ENCODE results near the gene NT5C.

NT5C gene

DNA sequence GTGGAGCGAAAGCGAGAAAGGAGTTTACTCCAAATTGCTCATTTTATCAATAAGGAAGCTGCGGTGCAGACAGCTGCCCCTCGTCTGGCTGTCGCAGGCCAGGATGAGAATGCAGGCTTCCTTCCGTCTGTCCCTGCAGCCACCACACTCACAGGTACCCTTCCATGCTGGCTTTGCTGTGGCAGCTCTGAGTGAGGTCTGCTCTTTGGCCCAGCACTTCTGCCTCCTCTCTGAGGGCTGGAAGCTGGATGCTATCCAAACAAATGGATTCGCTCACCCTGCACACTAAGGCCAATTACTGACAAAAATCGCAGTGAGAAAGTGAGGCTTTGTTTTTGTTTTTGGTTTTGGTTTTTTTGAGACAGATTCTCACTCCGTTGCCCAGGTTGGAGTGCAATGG lies 14.8 kb downstream of the NT5C start:
- Histone ChIP-seq H3F3A (ENCODE audit: insufficient read depth, low read length) (no peaks in the 10 kb centered on the region), H3K9me2 (replicated peaks; ENCODE audit: insufficient read depth, low read length) (no peaks in the 10 kb centered on the region), H4K20me1 (ENCODE audit: insufficient read depth, low read length) (no peaks in the 10 kb centered on the region), H3K9me3 (replicated peaks; ENCODE audit: insufficient read depth, low read length) (no peaks in the 10 kb centered on the region), H3K4me1 (ENCODE audit: low read length) (peaks cover 10% of the 10 kb centered on the region; the same call in 1 of the 2 replicates), H3K9ac (ENCODE audit: low read length) (no peak overlapping the region), H3K79me2 (ENCODE audit: low read length) (no peaks in the 10 kb centered on the region), H3K27ac (ENCODE audit: low read length) (no peak overlapping the region), H3K27me3 (replicated peaks; ENCODE audit: insufficient read depth, low read length) (no peaks in the 10 kb centered on the region), H3K4me2 (ENCODE audit: low read depth, low read length) (no peak overlapping the region), H2AFZ (ENCODE audit: low read length) (no peak overlapping the region), H3K36me3 (replicated peaks; ENCODE audit: insufficient read depth, low read length) (no peaks in the 10 kb centered on the region), H3K4me3 (ENCODE audit: low read length) (no peak overlapping the region)
- no peak for TF ChIP-seq EZH2 (optimal IDR thresholded peaks at IDR 0.05; ENCODE audit: low read depth, low read length)
- TF ChIP-seq, protein P1, sequence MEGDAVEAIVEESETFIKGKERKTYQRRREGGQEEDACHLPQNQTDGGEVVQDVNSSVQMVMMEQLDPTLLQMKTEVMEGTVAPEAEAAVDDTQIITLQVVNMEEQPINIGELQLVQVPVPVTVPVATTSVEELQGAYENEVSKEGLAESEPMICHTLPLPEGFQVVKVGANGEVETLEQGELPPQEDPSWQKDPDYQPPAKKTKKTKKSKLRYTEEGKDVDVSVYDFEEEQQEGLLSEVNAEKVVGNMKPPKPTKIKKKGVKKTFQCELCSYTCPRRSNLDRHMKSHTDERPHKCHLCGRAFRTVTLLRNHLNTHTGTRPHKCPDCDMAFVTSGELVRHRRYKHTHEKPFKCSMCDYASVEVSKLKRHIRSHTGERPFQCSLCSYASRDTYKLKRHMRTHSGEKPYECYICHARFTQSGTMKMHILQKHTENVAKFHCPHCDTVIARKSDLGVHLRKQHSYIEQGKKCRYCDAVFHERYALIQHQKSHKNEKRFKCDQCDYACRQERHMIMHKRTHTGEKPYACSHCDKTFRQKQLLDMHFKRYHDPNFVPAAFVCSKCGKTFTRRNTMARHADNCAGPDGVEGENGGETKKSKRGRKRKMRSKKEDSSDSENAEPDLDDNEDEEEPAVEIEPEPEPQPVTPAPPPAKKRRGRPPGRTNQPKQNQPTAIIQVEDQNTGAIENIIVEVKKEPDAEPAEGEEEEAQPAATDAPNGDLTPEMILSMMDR (IDR thresholded peaks at IDR 0.05; ENCODE audit: low read length): no peak
- TF ChIP-seq EZH2phosphoT487 (IDR thresholded peaks at IDR 0.05; ENCODE audit: low read length): no peak
- no peak for DNase-seq

DNA sequence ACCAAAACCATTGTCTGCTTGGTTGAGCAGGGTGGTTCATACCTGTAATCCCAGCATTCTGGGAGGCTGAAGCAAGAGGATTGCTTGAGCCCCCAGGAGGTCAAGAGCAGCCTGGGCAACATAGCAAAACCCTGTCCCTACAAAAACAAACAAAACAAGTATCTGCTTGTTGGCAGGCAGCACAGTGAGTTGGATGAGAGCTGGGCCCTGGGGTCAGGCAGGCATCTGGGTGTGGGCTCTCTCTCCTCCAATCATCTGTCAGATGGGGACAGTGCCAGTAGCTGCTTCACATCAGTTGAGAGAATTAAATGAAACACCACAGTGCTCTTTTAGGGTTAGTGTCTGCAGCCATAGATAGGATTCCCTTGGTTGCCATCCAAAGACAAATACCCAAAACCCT lies 16.0 kb downstream of the NT5C start:
- Histone ChIP-seq H3K4me3 (ENCODE audit: low read length) (no peak overlapping the region), H3K36me3 (replicated peaks; ENCODE audit: insufficient read depth, low read length) (no peaks in the 10 kb centered on the region), H3K27ac (ENCODE audit: low read length) (no peak overlapping the region), H3K9me2 (replicated peaks; ENCODE audit: insufficient read depth, low read length) (no peaks in the 10 kb centered on the region), H4K20me1 (ENCODE audit: insufficient read depth, low read length) (no peaks in the 10 kb centered on the region), H3K9me3 (replicated peaks; ENCODE audit: insufficient read depth, low read length) (no peaks in the 10 kb centered on the region), H2AFZ (ENCODE audit: low read length) (no peak overlapping the region), H3F3A (ENCODE audit: insufficient read depth, low read length) (no peaks in the 10 kb centered on the region), H3K4me1 (ENCODE audit: low read length) (peaks cover 10% of the 10 kb centered on the region; the same call in 1 of the 2 replicates), H3K27me3 (replicated peaks; ENCODE audit: insufficient read depth, low read length) (no peaks in the 10 kb centered on the region), H3K4me2 (ENCODE audit: low read depth, low read length) (no peak overlapping the region), H3K9ac (ENCODE audit: low read length) (no peak overlapping the region), H3K79me2 (ENCODE audit: low read length) (peaks cover 2% of the 10 kb centered on the region)
- no peak for DNase-seq
- TF ChIP-seq EZH2 (optimal IDR thresholded peaks at IDR 0.05; ENCODE audit: low read depth, low read length) (no peak), EZH2phosphoT487 (IDR thresholded peaks at IDR 0.05; ENCODE audit: low read length) (no peak)
- TF ChIP-seq, protein P1 (IDR thresholded peaks at IDR 0.05; ENCODE audit: low read length): no peak

DNA sequence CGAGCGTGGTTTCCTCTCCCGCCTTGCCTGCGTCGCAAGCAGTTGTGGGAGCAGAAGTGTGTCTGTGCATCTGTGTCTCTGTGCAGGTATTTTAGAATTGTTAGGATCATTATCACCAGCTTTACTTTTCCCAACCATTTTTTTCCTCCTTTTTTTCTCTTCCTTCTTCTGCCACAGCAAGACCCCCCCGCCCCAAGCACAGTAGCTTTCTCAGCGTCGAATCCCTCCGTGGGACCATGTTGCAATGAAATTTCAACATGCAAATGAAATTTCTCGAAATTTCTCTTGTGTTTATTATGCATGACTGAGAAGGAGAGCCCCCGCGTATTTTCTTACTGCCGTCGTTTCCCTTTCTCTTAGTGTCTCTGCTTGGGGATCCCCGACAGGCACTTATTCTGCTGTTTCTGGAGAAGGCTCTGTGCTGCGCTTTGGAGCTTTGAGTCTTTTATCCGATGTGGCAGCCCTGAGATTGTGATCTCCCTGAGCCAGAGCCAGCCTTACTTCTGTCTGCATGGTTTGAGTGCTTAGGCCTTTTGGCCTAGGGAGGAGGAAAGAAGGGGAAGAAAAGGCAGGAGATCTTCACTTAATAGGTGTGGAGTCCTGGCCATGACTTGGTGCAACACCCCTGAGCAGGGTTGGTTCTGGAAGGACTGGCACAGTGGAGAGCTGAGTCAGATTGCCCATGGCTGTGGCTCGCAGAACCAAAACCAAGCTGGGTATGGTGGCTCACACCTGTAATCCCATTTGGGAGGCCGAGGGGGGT lies 16.8 kb downstream of the NT5C start:
- no peak for TF ChIP-seq EZH2phosphoT487 (IDR thresholded peaks at IDR 0.05; ENCODE audit: low read length)
- TF ChIP-seq, protein P1 (IDR thresholded peaks at IDR 0.05; ENCODE audit: low read length): no peak
- TF ChIP-seq EZH2 (optimal IDR thresholded peaks at IDR 0.05; ENCODE audit: low read depth, low read length): no peak
- H3K4me1 ChIP-seq (ENCODE audit: low read length): peaks cover 10% of the 10 kb centered on the region; the same call in 1 of the 2 replicates
- H3K27me3 ChIP-seq (replicated peaks; ENCODE audit: insufficient read depth, low read length): no peaks in the 10 kb centered on the region
- H3K9ac ChIP-seq (ENCODE audit: low read length): peak overlapping the region; percentile 48
- H3K4me2 ChIP-seq (ENCODE audit: low read depth, low read length): peak overlapping the region; percentile 76
- H4K20me1 ChIP-seq (ENCODE audit: insufficient read depth, low read length): no peaks in the 10 kb centered on the region
- no peaks in the 10 kb centered on the region for H3K36me3 ChIP-seq (replicated peaks; ENCODE audit: insufficient read depth, low read length)
- H3K9me2 ChIP-seq (replicated peaks; ENCODE audit: insufficient read depth, low read length): no peaks in the 10 kb centered on the region
- H3K79me2 ChIP-seq (ENCODE audit: low read length): peaks cover 5% of the 10 kb centered on the region
- H2AFZ ChIP-seq (ENCODE audit: low read length): peak overlapping the region; percentile 69
- DNase-seq: no peak
- peak overlapping the region; percentile 54 for H3K4me3 ChIP-seq (ENCODE audit: low read length)
- H3F3A ChIP-seq (ENCODE audit: insufficient read depth, low read length): no peaks in the 10 kb centered on the region
- H3K27ac ChIP-seq (ENCODE audit: low read length): no peak overlapping the region
- H3K9me3 ChIP-seq (replicated peaks; ENCODE audit: insufficient read depth, low read length): no peaks in the 10 kb centered on the region

Measured in MM.1S (cell line).